Measurements from ENCODE around the gene IQGAP1. TPM values are rescaled to one million over a fixed set of nuclear protein-coding genes. Genes with fewer than 3 reads are reported as not detected.

The IQGAP1 gene
- total RNA-seq, 4 donors from 2014 or later, result 220 to 320 (median 295) TPM

DNA sequence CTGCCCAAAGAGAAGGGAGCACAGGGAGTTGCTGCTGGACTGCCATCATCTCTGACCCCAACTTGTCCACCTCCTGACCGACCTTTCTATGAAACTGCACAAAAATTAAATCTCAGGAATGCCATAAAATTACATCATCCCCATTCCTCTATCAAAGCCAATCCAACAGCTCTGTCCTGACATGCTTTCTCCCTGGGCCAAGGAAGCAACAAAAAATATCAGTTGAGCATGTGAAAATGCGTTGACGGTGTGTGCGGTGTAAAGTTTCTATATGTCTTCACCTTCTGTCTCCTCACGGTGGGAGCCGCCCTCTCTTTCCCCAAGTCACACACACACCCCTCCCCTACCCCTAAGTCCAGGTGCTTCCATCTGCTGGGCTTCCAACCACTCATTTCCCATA lies 39.6 kb upstream of the IQGAP1 start:
- TF ChIP-seq, protein P1, sequence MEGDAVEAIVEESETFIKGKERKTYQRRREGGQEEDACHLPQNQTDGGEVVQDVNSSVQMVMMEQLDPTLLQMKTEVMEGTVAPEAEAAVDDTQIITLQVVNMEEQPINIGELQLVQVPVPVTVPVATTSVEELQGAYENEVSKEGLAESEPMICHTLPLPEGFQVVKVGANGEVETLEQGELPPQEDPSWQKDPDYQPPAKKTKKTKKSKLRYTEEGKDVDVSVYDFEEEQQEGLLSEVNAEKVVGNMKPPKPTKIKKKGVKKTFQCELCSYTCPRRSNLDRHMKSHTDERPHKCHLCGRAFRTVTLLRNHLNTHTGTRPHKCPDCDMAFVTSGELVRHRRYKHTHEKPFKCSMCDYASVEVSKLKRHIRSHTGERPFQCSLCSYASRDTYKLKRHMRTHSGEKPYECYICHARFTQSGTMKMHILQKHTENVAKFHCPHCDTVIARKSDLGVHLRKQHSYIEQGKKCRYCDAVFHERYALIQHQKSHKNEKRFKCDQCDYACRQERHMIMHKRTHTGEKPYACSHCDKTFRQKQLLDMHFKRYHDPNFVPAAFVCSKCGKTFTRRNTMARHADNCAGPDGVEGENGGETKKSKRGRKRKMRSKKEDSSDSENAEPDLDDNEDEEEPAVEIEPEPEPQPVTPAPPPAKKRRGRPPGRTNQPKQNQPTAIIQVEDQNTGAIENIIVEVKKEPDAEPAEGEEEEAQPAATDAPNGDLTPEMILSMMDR (IDR thresholded peaks at IDR 0.05), result no peak
- no peak for DNase-seq (ENCODE audit: low spot score)
- ATAC-seq (ENCODE audit: low FRiP score), result no peak

DNA sequence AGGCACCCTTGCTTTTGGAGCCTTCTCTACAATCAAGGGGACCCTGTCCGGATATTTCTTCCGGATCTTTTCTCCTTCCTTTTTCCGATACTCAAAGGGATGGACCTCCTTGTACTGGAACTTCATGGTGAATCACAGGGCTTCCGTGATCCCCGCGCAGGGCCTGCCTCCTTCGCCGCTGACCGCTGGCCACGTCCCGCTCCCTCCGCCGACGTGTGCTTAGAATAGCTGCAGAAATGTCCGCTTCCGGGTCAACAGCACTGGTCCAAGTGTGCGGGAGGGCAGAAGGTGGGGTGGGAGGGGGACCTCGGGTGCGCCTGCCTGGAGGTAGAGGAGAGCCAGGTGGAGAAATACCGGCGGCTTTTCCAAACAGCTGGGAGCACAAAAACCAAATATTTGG lies 39.0 kb upstream of the IQGAP1 start:
- no peak for ATAC-seq (ENCODE audit: low FRiP score)
- TF ChIP-seq, protein P1 (IDR thresholded peaks at IDR 0.05), result no peak
- no peak for DNase-seq (ENCODE audit: low spot score)

DNA sequence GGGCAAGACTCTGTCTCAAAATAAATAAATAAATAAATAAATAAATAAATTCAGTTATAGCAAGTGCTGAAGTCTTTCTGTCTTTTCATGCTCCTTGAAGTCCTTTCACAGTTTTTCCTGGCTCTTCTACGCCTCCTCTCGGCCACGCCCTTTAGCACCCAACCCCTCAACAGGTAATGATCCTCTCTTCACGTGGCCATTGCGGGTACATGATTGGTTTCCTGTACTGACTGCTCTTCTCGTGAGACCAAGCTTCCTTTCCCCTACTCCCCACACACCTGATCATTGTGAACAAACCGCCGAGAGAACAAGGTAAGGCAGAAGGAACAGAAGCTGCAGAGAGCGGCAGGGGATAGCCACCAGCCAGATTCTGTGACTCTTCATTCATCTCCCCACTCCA lies 38.2 kb upstream of the IQGAP1 start:
- no peak for DNase-seq (ENCODE audit: low spot score)
- ATAC-seq (ENCODE audit: low FRiP score), result no peak

DNA sequence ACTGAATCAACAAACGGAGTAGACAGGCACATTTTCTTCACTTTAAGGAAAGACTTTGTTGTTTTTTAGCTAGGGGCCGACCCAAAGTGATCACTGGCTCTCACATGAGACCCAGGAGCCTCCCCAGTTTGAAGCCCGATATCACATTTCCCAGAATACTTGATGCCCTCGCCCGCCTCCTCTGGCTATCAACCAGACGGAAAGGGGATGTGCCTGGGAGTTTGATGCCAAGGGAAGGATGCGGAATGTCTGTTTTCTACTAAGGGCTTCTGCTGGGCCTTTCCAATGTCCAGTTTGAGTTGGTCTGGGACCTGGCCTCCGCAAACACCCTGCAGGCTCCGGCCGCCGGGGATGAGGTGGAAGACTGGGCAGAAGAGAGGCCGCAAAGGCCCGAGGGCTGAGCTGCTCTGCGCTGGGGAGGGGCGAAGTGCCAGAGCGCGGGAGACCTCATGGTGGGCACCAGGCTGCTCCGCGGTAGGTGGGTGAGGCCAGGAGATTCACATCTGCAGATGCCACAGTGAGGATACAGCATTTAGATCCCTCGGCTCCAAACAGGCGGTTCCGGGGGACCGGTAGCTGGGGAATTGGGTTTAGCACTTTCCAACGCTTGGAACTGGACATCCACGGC lies 36.4 kb upstream of the IQGAP1 start:
- peak; percentile 23 for ATAC-seq (ENCODE audit: low FRiP score)
- TF ChIP-seq, protein P1 (IDR thresholded peaks at IDR 0.05), result no peak
- DNase-seq (ENCODE audit: low spot score), result no peak

More for the DNA sequence above, 38.2 kb upstream of the IQGAP1 start:
- TF ChIP-seq, protein P1 (IDR thresholded peaks at IDR 0.05), result no peak

DNA sequence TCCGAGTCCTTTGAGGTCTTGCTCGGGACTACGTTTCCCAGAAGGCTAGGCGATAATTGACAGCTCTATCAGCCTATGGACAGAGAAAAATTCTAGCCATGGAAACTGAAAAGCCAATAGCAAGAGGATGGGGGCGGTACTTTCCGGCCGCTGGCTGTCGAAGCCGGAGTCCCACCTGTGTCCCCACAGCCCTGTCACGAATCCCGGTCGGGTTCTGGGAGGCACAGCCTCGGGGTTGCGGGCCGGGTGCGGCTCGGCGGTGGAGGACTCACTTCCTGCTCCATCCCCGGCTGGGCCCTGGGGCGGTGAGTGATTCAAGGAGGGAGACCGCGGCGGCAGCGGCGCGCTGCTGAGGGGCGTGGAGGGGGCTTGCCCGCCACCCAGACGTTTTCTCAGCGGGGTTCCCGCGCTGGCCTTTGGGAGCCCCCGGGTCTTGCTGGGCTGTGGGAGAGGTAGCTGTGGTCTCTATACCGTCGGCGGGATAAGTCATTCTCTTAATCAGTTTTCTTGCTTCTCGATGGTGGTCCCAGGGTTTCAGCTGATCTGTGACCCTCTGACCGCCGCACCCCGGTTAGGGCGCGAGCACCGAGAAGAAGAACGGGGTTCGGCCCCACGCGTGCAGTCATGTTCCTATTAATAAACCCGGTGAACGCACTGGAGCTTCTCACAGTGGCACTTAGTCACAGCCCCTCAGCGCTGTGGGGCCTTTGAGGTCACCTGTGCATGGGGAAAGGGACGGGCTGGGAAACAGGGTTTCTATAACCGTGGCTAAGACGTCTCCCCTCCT lies 35.7 kb upstream of the IQGAP1 start, which contains the start of gene ZNF774:
Gene ZNF774, plus strand, starts transcription at position 178 of the 787 bp plus-strand sequence. CDS start 2,377 bp downstream, outside the sequence.
- DNase-seq (ENCODE audit: low spot score) (peak; percentile 78), ATAC-seq (ENCODE audit: low FRiP score) (peak; percentile 95)
- TF ChIP-seq, protein P1 (IDR thresholded peaks at IDR 0.05), result no peak

DNA sequence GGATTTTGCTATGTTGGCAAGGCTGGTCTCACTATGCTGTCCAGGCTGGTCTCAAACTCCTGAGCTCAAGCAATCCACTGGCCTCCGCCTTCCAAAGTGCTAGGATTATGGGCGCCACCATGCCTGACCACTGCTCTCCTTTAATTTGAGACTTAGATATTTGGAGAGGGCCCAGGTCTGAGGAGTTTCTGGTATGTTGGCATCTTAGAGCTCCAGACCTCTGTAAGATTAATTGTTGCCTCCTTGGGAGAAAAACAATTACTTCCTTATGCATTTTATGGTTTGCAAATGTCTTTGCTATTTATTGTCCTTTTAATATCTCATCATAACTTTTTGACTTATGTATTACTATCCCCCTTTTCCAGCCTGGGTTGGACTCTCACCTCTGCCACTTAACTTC lies 33.1 kb upstream of the IQGAP1 start:
- no peak for DNase-seq (ENCODE audit: low spot score)
- ATAC-seq (ENCODE audit: low FRiP score), result no peak

More for the DNA sequence above, 33.1 kb upstream of the IQGAP1 start:
- TF ChIP-seq, protein P1 (IDR thresholded peaks at IDR 0.05), result no peak

Data from omental fat pad (tissue), 4 donors.